Activated T-helper 9 cell treated with anti-CD3 and anti-CD28 coated beads, Interleukin-2, amount 50 U/mL, for 16 hours (primary cell): ENCODE data around the gene TTC7B.
"Not testable (repeated sequence)": the region's sequence is repeated elsewhere in the genome, so short reads cannot be mapped to it uniquely, and the experiment has no call there.

Experiments used
- DNase-seq: peaks from one replicate; pipeline ENCODE4 v3.0.0-alpha.2; 2020; ENCODE audit warnings: low read depth

Gene TTC7B

GRCh38 chr14:90525353-90526028 is 290.7 kb downstream of the TTC7B start:
- not testable (repeated sequence) for DNase-seq

DNA sequence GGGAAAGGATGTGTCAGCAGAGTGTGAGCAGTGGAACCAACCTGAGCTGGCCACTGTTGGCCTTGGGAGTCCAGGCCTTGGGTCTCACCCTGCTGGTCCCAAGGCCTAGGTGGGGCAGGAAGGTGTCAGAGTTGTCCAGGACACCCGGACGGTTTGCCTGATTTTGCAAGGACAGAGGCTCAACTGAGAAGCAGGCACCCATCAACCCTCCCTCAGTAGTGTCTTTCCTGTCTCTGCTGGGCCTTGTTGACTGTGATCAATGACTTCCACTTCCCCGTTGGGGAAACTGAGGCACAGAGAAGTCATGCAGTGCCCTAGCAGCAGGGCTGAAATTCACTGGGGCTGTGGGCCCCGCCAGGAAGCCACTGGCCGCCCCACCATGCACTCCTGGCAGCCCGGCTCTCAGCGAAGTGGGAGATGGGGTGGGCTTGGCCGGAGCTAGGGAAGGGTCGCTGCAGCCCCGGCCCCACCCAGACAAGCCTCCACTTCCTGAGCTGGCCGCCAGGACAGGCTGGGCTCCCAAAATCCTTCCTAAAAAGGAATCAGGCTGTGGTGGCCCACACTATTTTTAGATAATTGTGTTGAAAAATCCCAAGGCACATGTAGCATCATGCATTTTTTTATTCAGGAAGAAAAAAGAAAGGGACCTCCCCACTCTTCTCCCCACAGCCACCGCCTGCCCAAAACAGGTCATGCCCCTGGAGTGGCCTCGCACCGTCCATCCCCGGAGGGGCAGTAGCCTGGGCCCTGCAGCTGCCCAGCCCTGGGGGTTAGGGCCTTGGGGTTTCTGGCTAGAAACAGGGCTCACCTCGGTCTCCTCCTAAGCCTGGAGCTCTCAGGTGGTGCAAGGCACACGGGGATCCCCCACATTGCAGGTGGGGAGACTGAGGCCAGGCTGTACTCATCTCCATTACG is 292.0 kb downstream of the TTC7B start:
- no peak for DNase-seq

DNA sequence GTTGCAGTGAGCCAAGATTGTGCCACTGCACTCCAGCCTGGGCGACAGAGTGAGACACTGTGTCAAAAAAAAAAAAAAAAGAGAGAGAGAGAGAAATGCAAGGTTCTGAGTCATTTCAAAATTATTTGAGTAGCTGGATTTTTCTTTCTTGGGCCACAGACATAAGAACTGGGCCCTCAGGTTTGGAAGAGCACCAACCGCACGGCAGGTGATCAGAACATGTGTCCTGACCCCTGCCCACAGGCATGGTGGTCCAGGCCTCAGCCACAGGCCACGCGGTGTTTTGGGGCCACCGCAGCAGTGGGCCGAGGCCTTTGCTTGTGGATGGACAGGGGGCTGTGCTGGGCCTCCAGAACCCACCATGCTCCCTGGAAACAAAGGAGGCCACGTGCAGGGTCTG is 292.7 kb downstream of the TTC7B start:
- no peak for DNase-seq

DNA sequence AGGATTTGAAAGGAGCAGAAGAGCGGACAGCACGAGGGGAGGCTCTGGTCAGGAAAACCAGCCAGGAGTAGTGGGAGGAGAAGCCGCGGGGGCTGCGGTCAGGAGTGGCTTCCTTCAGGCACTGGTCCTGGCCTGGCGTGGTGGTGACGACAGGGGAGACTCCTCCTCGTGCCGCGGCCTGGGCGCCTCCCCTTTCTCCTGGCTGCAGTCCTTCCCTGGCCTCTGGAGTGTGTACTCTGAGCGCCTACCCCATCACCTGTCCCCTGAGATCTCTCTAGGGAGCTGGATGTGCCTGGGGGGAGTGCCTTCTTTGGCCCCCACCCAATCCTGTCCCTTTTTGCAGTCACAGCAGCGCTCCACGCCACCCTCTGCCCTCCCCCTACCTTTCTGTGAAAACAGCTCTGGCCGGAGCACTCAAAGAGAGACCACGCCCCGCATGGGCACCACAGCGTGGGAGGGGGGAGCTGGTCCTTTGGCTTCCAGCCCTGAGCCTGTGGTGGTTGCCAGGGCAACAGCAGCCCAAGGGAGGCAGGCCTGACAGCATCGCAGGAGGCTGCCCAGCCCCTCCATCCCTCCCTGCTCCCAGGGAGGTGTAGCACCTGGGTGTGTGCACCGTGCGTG is 293.5 kb downstream of the TTC7B start:
- DNase-seq: no peak

DNA sequence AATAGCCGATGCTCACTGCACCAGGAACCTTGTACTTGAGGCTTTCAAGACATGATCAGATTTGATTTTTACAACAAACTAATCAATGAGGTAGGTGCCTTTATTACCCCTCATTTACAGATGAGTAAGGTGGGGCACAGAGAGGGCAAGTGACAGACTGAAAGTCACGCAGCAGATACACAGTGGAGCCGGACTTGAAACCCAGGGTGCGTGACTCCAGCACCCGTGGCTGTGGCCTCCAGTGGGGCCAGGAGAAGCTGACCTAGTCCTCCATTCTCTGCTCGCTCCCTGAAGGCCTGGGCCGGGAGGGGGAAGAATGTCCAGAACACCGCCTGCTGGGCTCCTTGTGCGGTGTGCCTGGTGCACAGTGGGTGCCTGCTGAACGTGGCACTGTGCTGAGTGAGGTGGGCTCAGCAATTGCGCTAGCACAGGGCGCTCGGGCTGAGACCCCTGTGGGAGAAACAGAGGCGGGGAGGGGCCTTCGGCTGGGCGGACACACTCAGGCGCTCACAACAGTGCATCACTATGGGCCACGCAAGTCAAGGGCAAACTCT is 294.2 kb downstream of the TTC7B start:
- DNase-seq: no peak

GRCh38 chr14:90521084-90521929 is 294.9 kb downstream of the TTC7B start:
- DNase-seq: no peak

GRCh38 chr14:90520326-90520725 is 295.9 kb downstream of the TTC7B start:
- DNase-seq: no peak

GRCh38 chr14:90519262-90519920 is 296.8 kb downstream of the TTC7B start:
- DNase-seq: no peak

DNA sequence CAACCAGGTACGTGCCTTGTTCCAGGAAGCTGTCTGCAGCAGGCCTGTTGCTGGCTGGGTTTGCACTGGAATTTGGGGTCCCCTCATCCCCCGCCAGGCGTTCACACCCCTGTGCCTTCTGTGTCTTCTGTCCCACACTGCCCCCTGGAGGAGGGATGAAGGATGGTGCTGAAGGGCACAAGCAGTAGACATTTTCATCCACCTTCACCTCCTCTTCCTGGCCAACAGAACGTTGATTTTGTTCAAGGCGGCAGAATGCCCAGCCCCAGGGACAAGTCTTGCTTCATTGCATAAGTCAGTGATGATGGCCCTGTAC is 297.3 kb downstream of the TTC7B start:
- no peak for DNase-seq

DNA sequence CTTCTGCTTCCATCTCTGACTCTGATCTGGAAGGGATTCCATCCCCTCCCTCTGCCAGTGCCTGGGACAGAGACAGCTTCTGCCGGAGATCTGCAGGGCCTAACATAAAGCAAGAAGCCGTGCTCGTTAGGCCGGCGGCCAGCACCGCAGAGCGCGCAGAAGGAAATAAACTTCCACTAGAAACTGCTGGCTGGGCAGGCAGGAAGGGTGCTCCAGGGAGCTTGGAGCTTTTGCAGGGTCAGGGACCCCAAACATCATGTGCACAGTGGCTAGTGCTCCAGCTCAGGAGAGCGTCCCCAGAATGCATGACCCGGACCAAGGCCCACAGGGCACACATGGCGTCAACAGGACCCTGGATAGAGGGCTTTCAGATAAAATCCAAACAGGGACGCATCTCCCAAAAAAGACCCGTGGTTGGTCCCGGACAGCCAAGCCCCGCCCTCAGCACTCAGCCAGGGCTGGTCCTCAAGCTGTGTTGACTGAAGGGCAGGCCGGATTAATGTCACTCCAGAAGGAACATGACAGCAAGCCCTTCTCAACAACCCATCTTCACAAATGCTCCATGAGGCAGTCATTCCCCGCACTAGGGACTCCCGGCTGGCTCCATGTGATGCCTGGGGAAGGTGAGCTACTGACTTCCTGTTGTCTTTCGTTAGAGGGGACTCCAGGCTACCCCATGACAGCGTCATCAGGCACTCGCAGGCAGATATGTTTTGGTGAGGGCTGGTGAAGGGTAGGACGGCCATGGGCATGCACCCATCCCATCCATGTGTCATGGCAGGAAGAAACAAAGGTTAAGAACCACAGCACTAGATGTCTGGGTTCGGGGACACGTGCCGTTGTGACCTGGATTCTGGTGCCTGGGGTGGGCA is 297.9 kb downstream of the TTC7B start:
- no peak for DNase-seq

GRCh38 chr14:90517076-90517841 is 299.0 kb downstream of the TTC7B start:
- DNase-seq: no peak

DNA sequence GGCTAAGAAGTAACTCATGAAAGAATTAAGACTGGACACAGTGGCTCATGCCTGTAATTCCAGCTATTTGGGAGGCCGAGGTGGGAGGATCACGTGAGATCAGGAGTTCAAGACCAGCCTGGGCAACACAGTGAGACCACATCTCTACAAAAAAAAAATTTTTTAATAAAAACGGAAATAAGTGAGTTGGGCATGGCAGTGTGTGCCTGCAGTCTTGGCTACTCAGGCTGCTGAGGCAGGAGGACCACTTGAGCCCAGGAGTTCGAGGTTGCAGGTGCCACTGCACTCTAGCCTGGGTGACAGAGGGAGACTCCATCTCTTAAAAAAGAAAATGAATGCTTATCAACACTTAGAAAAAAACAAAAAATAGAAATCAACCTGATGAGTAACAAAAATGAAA is 301.7 kb downstream of the TTC7B start:
- no peak for DNase-seq

DNA sequence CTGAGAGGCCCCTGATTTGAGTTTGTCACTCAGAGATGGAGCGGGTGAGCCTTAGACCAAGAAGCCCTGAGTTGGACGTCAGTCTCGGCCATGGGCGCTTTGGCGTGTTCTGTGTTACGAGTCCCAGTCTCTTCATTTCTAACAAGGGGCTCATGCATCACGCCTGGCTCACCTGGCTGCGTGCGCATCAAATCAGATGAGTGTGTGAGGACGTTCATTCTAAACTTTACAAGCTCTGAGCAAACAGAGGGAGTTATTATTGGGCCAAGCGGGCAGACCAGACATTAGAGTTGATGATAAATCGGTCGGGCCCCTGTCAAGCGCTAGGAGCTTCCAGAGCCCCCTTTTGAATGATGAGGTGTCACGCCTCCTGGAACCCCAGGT is 302.2 kb downstream of the TTC7B start:
- no peak for DNase-seq

- no peak for DNase-seq
These were observed 302.8 kb downstream of the TTC7B start for GRCh38 chr14:90513161-90514014.

GRCh38 chr14:90512329-90512991 is 303.8 kb downstream of the TTC7B start:
- DNase-seq: no peak

DNA sequence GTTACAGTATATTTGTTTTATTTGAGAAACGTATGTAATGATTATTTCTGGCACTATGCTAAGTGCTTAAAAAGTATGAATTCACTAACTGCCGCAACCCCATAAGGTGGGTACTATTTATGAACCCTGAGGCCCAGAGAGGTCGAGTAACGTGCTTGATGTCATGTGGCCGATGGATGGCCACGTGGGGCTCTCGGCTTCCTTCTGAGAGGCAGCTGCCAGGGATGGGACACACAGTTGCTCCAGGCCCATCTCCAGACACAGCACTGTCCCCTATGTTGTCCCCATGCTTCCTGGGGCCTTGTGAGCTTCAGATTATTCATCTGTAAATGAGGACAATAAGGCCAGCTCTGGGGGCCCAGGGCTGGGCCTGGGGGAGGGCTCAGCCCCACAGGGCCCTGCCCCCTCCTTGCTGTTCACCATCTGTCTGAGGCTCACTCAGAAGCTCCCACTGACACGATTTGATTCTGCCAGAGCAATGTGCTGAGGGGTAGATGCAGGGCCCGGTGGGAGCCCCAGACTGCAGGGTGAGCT is 304.4 kb downstream of the TTC7B start:
- DNase-seq: no peak

GRCh38 chr14:90511252-90511651 is 305.0 kb downstream of the TTC7B start:
- DNase-seq: no peak

- DNase-seq: no peak
These were observed 306.1 kb downstream of the TTC7B start for GRCh38 chr14:90510159-90510558.
